GM12872 (cell line): ENCODE measurements around the gene SERP2.

Experiments
- TF ChIP-seq, protein P1 (sequence below): IDR thresholded peaks from 3 replicates; pipeline ENCODE4 v1.5.1; 2011; ENCODE audit warnings: low read depth, mild to moderate bottlenecking, low read length, moderate library complexity; ENCODE audit not compliant: insufficient read depth

Gene SERP2

DNA sequence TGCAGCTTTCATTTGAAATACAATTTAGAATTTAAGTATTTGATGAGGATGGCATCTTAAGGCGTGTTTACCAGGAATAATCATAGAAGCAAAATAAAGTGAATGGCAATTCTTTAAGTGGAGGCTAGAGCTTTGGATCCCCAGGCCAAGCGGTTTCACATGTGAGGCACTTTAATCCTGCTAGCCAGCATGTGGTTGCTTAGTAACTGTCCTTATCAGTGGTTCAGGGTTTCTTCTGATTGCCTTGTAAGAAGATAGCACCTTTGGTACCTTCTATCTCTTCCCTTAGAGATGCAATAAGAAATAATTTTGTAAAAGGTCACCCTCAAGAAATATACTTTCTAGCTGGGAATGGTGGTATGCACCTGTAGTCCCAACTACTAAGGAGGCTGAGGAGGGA is 38.9 kb upstream of the SERP2 start:
- TF ChIP-seq, protein P1, sequence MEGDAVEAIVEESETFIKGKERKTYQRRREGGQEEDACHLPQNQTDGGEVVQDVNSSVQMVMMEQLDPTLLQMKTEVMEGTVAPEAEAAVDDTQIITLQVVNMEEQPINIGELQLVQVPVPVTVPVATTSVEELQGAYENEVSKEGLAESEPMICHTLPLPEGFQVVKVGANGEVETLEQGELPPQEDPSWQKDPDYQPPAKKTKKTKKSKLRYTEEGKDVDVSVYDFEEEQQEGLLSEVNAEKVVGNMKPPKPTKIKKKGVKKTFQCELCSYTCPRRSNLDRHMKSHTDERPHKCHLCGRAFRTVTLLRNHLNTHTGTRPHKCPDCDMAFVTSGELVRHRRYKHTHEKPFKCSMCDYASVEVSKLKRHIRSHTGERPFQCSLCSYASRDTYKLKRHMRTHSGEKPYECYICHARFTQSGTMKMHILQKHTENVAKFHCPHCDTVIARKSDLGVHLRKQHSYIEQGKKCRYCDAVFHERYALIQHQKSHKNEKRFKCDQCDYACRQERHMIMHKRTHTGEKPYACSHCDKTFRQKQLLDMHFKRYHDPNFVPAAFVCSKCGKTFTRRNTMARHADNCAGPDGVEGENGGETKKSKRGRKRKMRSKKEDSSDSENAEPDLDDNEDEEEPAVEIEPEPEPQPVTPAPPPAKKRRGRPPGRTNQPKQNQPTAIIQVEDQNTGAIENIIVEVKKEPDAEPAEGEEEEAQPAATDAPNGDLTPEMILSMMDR = no peak

DNA sequence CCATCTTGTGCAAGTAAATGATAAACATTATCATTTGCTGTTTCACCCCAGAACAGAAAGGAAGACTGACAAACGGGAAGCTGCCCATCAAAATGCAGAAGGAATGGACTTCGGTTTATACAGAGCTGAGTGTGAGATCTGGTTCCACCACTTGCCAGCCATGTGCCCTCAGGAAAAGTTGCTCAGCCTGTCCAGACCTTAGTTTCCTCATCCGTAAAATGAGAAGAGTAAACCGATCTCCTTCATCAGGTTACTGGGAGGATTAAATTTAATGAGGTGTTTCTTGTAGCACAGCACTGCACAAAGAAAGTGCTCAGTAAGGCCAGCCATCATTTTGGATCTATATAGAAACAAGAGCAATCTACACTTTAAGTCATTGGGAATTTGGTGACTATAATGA is 36.7 kb upstream of the SERP2 start:
- TF ChIP-seq, protein P1 = no peak

DNA sequence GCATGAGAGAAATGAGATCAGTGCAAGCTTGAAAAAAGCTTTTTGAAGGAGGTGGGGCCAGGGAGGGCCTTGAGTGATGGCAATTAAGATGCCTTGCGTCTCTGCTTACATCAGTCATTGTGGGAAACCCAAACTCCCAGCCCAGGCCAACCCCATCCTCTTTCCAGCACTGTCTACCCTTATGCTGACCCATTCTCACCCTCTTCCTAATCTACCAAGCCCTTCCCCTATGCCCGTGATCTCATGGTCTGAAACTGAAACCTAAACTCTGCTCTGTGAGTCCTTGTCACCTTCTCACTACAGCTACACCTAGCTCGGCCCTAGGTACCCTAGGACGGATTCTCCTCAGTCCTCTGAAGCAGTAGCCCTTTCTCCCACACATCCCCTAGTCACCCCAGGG is 36.0 kb upstream of the SERP2 start:
- TF ChIP-seq, protein P1 = no peak

DNA sequence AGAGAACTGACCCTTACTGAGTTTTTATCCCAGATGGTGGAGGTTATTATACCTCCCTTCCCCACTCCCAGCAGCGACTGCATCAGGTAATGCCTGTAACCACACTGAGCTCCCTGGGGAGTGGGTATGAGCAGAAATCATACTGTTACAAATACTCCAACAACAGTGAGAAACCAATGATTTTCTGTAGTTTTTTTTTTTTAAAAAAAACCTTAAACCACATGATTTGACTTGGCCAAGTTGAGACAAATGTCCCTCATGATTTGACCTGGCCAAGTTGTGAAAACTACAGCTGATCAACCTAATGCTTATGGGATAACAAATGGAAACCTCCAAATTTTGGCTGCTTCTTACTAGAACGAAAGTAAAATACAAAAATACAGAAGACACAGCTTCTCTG is 33.1 kb upstream of the SERP2 start:
- TF ChIP-seq, protein P1 = no peak

DNA sequence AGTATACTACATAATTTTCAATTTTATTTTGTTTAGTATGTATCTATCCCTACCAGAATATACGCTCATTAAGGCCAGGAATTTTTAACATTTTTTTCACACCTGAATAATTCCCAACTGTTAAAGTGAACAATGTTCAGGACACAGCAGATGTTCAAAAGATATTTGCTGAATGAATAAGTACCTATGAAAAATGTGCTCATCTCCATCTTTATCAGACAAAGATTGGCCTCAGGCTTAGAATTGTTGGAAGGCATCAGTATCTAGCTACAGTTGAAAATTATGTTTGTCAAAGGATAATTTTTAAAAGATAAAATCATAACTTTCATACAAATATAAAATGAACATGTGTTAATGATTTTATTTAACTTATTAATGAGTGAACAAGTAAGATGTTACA is 30.9 kb upstream of the SERP2 start:
- TF ChIP-seq, protein P1 = no peak

DNA sequence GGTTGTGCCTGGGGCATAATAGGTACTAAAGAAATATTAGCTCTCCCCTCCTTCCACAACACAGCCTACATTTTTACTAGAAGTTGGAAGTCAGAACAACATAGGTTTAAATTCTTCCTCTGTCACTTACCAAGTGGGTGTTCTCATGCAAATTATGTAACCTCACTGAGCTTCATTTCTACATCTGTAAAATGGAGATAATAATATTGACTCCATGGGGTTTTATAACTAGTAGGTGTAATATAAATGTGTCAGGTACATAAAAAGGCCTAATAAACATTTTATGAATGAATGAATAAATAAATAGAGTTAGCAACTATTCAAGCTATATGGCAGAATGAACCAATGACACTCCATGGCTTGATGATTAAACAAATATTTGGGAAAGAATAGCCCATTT is 27.1 kb upstream of the SERP2 start:
- TF ChIP-seq, protein P1 = no peak

DNA sequence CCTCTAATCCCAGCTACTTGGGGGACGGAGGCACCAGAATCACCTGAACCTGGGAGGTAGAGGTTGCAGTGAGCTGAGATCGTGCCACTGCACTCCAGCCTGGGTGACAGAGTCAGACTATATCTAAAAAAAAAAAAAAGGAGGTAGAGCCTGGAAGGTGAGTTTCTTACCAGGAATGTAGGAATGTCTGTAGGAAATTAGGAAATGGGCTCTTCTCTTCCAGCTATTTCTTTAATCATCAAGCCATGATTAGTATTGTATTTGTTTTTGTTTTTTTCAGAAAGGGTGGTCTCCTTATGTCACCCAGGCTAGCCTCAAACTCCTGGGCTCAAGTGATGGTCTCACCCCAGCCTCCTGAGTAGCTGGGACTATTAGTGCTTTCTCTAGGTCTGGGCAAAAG is 26.3 kb upstream of the SERP2 start:
- TF ChIP-seq, protein P1 = no peak

DNA sequence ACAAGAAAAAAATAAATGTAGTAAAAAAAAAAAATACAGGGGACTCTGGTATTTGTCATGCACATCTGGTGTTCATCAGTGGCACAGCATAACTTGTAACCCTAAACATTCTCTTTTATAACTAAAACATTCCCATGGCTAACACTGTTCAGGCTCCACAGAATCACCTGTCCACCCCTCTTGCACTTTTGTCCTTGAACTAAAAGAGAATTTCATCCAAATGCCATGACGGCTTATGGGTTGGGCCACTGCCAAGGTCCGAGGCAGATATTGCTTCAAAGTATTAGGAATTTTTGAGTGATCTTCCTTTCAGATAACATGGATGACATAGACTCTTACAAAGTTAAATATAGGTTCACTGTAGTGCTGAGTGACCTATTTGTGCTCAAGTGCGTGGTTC is 25.7 kb upstream of the SERP2 start:
- TF ChIP-seq, protein P1 = no peak
